HT1080 (cell line): ENCODE data around the gene SUMF1. TPM values are rescaled to one million over a fixed set of nuclear protein-coding genes. Genes with fewer than 3 reads are reported as not detected.
"Not testable (repeated sequence)": the region's sequence is repeated elsewhere in the genome, so short reads cannot be mapped to it uniquely, and the experiment has no call there.

Experiments
- DNase-seq: peaks from one replicate; pipeline ENCODE4 v3.0.0-alpha.2; 2015; ENCODE audit warnings: low read depth
- total RNA-seq: library from RNA; depleted of rRNA; stranded (reverse); fragments of >200 nt; shearing (Covaris generic); gene quantifications from 2 replicates; pipeline ENCODE4 v1.2.3, GENCODE V29; 2014

The SUMF1 gene
- total RNA-seq, 1 experiment from 2014 or later = 37.5 TPM

- DNase-seq = no peak
Observed at GRCh38 chr3:4340411-4341335, 126.4 kb downstream of the SUMF1 start.

GRCh38 chr3:4340077-4340410, 127.0 kb downstream of the SUMF1 start:
- no peak for DNase-seq

- DNase-seq = no peak
Observed at GRCh38 chr3:4338751-4339150, 128.3 kb downstream of the SUMF1 start.

GRCh38 chr3:4336850-4337546, 130.1 kb downstream of the SUMF1 start:
- no peak for DNase-seq

GRCh38 chr3:4335840-4336562, 131.1 kb downstream of the SUMF1 start:
- no peak for DNase-seq

- no peak for DNase-seq
Observed at GRCh38 chr3:4334548-4334947, 132.5 kb downstream of the SUMF1 start.

- DNase-seq = no peak
Observed at GRCh38 chr3:4332991-4333390, 134.1 kb downstream of the SUMF1 start.

- no peak for DNase-seq
Observed at GRCh38 chr3:4332574-4332973, 134.5 kb downstream of the SUMF1 start.

GRCh38 chr3:4332111-4332510, 135.0 kb downstream of the SUMF1 start:
- no peak for DNase-seq

GRCh38 chr3:4329806-4330205, 137.3 kb downstream of the SUMF1 start:
- DNase-seq = not testable (repeated sequence)

GRCh38 chr3:4326868-4327267, 140.2 kb downstream of the SUMF1 start:
- no peak for DNase-seq

- no peak for DNase-seq
Observed at GRCh38 chr3:4323246-4324027, 143.6 kb downstream of the SUMF1 start.

GRCh38 chr3:4322635-4323034, 144.4 kb downstream of the SUMF1 start:
- DNase-seq = no peak

- no peak for DNase-seq
Observed at GRCh38 chr3:4321732-4322131, 145.3 kb downstream of the SUMF1 start.

GRCh38 chr3:4320096-4320911, 146.8 kb downstream of the SUMF1 start:
- DNase-seq = no peak

- no peak for DNase-seq
Observed at GRCh38 chr3:4314688-4315087, 152.4 kb downstream of the SUMF1 start.

GRCh38 chr3:4313606-4314293, 153.3 kb downstream of the SUMF1 start:
- DNase-seq = peak; percentile 73

- no peak for DNase-seq
Observed at GRCh38 chr3:4311496-4311895, 155.6 kb downstream of the SUMF1 start.
